Cardiac muscle cell (in vitro differentiated cells and primary cell): Measurements from ENCODE around the gene ODF2. TPM values are rescaled to one million over a fixed set of nuclear protein-coding genes. Genes with fewer than 3 reads are reported as not detected.

Source experiments
- DNase-seq, 2 donors: peaks; one replicate each; pipeline versions ENCODE4 v3.0.0 to v3.0.0-alpha.2; 2010 to 2017; ENCODE audit warnings: low read depth in 1 of 2, low spot score in 1 of 2
- H3K27ac ChIP-seq: fragments of 200-600 bp; sonication (generic); 2 replicates; pipeline ENCODE4 v1.5.1; 2016
- H3K27me3 ChIP-seq: fragments of 200-600 bp; sonication (generic); 2 replicates; pipeline ENCODE4 v1.6.0; 2016; ENCODE audit warnings: control low read depth
- H3K36me3 ChIP-seq: fragments of 200-600 bp; sonication (generic); 2 replicates; pipeline ENCODE4 v1.5.1; 2016; ENCODE audit warnings: control low read depth
- H3K4me1 ChIP-seq: fragments of 200-600 bp; sonication (generic); 2 replicates; pipeline ENCODE4 v1.8.1; 2017; ENCODE audit warnings: low read depth, mild to moderate bottlenecking, mixed run types
- H3K4me3 ChIP-seq: fragments of 200-600 bp; sonication (generic); 2 replicates; pipeline ENCODE4 v1.5.1; 2016; ENCODE audit warnings: mild to moderate bottlenecking
- H3K9me3 ChIP-seq: fragments of 200-600 bp; sonication (generic); 2 replicates; pipeline ENCODE4 v1.5.1; 2017; ENCODE audit warnings: low read depth, mild to moderate bottlenecking, control low read depth
- polyA plus RNA-seq: library from polyadenylated mRNA; unstranded; fragments of >200 nt; fragmentation: Nextera tagmentation; extraction: Ambion mirVana; gene quantifications from 2 replicates; pipeline ENCODE4 v1.2.1, GENCODE V29; 2016
- total RNA-seq: library from RNA; depleted of rRNA; stranded (reverse); fragments of >200 nt; gene quantifications from 2 replicates; pipeline ENCODE4 v1.2.3, GENCODE V29; 2016
- TF ChIP-seq, protein P1 (sequence below): IDR thresholded peaks from 2 replicates; pipeline ENCODE4 v1.5.1; 2012; ENCODE audit warnings: low read depth, mild to moderate bottlenecking, low read length

Gene ODF2
- total and polyA plus RNA-seq, 2 experiments from 2014 or later: 31.3 to 66.9 TPM

DNA sequence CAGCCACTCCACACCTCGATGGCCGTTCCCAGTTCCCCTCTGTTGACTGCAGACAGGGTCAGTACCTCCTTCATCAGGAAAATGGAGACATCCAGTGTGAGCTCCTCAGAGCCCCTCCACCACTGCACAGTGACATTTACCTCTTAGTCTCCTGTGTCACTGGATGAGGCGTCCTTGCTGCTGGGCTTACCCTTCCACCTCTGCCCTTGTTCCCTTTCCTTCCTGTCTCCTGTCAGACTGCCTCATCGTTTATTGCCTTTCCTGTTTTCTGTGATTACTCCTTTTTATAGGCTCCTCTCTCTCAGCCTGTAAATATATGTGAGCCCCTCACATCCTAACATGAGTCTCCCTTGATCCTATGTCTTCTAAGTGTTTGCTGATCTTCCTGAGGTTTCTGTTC is 73.4 kb downstream of the ODF2 start:
- Histone ChIP-seq H3K36me3 (peaks cover 27% of the 10 kb centered on the region), H3K27me3 (no peaks in the 10 kb centered on the region), H3K4me1 (peaks cover 5% of the 10 kb centered on the region), H3K4me3 (no peak overlapping the region), H3K9me3 (no peaks in the 10 kb centered on the region), H3K27ac (no peak overlapping the region)
- no peak for DNase-seq
- TF ChIP-seq, protein P1, sequence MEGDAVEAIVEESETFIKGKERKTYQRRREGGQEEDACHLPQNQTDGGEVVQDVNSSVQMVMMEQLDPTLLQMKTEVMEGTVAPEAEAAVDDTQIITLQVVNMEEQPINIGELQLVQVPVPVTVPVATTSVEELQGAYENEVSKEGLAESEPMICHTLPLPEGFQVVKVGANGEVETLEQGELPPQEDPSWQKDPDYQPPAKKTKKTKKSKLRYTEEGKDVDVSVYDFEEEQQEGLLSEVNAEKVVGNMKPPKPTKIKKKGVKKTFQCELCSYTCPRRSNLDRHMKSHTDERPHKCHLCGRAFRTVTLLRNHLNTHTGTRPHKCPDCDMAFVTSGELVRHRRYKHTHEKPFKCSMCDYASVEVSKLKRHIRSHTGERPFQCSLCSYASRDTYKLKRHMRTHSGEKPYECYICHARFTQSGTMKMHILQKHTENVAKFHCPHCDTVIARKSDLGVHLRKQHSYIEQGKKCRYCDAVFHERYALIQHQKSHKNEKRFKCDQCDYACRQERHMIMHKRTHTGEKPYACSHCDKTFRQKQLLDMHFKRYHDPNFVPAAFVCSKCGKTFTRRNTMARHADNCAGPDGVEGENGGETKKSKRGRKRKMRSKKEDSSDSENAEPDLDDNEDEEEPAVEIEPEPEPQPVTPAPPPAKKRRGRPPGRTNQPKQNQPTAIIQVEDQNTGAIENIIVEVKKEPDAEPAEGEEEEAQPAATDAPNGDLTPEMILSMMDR: no peak

DNA sequence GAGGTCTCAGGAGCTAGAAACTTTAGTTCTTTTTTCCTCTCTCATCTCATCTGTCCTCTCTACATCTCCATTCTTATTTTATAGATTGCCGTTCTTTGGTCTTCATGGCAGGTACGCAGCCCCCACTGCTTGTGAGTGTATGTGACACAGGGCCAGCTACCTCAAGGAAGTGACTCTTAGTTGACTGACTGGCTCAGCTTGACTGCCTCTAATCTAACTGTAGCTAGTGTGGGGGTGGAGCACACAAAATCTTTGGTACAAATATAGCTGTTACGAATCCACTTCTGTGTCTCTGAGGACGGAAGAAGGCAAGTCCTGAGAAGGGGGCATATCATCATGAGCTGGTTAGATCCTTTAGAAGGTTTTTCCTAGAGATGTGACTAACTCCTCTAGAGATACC is 76.8 kb downstream of the ODF2 start:
- no peaks in the 10 kb centered on the region for H3K9me3 ChIP-seq
- DNase-seq: peak in 1 of 2 donors; percentile 27
- H3K27ac ChIP-seq: peak overlapping the region; percentile 87
- no peak overlapping the region for H3K4me3 ChIP-seq
- peaks cover 5% of the 10 kb centered on the region for H3K4me1 ChIP-seq
- no peaks in the 10 kb centered on the region for H3K27me3 ChIP-seq
- TF ChIP-seq, protein P1: no peak
- H3K36me3 ChIP-seq: peaks cover 12% of the 10 kb centered on the region

DNA sequence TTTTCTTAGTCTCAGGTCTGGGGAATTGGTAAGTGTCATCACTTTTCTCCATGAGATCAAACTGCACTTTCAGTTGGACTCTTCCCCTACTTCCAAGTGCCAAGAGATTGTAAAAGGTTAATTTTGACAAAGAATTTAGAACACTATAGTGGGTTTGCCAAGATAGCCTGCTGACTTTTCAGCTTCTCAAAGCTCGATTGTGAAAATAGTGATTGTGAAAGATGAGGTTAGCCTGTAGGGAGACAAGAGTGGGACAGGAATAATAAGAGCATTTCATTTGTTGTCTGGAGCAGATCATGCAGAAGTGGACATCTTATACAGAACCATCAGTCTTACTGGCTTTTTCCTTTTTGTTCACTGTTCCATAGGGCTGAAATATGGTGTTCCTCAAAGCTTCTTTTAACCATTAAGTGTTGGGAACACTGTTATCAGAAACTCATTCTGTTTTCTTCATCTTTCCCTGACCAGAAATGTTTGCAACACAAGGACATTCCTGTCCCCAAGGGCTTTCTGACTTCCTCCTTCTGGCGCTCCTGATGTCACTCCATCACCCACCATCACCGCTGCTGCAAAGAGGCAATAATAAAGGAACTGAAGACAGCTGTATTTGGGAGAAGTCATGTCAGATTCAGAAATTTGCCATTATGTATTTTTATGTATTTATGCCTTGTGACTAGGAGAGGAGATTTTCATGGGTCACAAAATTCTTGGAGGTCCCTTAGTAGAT is 85.0 kb downstream of the ODF2 start:
- peak in 1 of 2 donors; percentile 68 for DNase-seq
- H3K9me3 ChIP-seq: no peaks in the 10 kb centered on the region
- H3K4me3 ChIP-seq: no peak overlapping the region
- no peak overlapping the region for H3K27ac ChIP-seq
- H3K4me1 ChIP-seq: no peaks in the 10 kb centered on the region
- TF ChIP-seq, protein P1: no peak
- no peaks in the 10 kb centered on the region for H3K27me3 ChIP-seq
- H3K36me3 ChIP-seq: peaks cover 43% of the 10 kb centered on the region

DNA sequence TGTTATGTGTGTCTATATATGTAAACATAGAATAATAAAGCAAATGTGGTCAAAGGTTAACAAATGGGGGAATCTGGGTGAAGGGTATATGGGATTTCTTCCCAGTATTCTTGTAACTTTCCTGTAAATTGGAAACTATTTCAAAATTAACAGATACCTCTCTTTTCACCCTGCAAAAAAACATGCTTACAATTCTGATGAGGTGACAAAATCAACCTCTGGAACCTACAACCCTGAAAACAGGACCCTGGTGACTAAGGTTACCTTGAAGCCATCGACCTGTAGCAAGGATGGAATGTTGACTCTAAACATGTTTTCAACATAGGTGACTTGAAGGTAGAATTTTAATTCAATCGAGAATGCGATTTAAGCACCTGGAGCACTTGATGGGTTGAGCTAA is 90.7 kb downstream of the ODF2 start:
- H3K4me3 ChIP-seq: no peak overlapping the region
- H3K27ac ChIP-seq: no peak overlapping the region
- no peaks in the 10 kb centered on the region for H3K9me3 ChIP-seq
- no peak for DNase-seq
- H3K36me3 ChIP-seq: peaks cover 9% of the 10 kb centered on the region
- no peaks in the 10 kb centered on the region for H3K27me3 ChIP-seq
- peaks cover 23% of the 10 kb centered on the region for H3K4me1 ChIP-seq
- TF ChIP-seq, protein P1: no peak

DNA sequence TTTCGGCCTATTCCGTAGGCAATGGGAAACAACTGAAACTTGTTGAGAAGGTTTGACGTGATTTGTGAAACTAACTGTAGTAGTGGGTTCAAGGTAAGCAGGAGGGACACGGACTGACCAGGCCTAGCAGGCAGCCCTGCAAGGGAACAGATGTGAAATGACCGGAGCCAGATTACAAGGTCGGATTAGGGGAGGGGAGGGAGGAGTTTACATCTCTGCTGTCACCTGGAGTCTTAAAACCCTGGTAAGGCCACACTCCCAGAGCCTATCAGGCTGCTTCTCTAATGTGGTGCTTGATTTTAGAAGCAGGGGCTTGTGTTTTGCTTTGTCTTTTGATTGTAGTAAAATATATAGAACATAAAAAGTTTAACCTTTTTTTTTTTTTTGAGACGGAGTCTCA is 93.1 kb downstream of the ODF2 start:
- H3K36me3 ChIP-seq: no peaks in the 10 kb centered on the region
- no peaks in the 10 kb centered on the region for H3K9me3 ChIP-seq
- TF ChIP-seq, protein P1: no peak
- H3K4me3 ChIP-seq: no peak overlapping the region
- H3K27me3 ChIP-seq: no peaks in the 10 kb centered on the region
- DNase-seq: no peak
- H3K4me1 ChIP-seq: peaks cover 31% of the 10 kb centered on the region
- peak overlapping the region; percentile 70 for H3K27ac ChIP-seq
